Thyroid gland (tissue), 4 donors: ENCODE measurements around the gene TRRAP. TPM values are rescaled to one million over a fixed set of nuclear protein-coding genes. Genes with fewer than 3 reads are reported as not detected.

ENCODE experiments used
- DNase-seq, 2 donors: peaks; one replicate each; pipeline ENCODE4 v3.0.0-alpha.2; 2019
- H3K27ac ChIP-seq, 3 donors: fragments of 200-600 bp; sonication (generic); 1 replicate in 2 of 3; 2 replicates in 1 of 3; pipeline ENCODE4 v1.5.1; 2016 to 2019; ENCODE audit warnings: mild to moderate bottlenecking in 1 of 3, moderate library complexity in 1 of 3
- H3K27me3 ChIP-seq: fragments of 200-600 bp; sonication (generic); one replicate; pipeline ENCODE4 v1.5.1; 2019
- H3K36me3 ChIP-seq, 2 donors: fragments of 200-600 bp; sonication (generic); one replicate each; pipeline ENCODE4 v1.5.1; 2016 to 2019
- H3K4me1 ChIP-seq, 2 donors: fragments of 200-600 bp; sonication (generic); one replicate each; pipeline ENCODE4 v1.5.1; 2017 to 2019
- H3K4me3 ChIP-seq, 3 donors: fragments of 200-600 bp; sonication (generic); replicated peaks in 1 of 3; 1 replicate in 2 of 3; 2 replicates in 1 of 3; pipeline ENCODE4 v1.5.1; 2016; ENCODE audit warnings: mild to moderate bottlenecking in 1 of 3
- H3K9me3 ChIP-seq: fragments of 200-600 bp; sonication (generic); one replicate; pipeline ENCODE4 v1.5.1; 2017
- CTCF ChIP-seq, 6 experiments: fragments of 200-600 bp in 3 of 6; fragments of 450-650 bp in 3 of 6; sonication (generic) in 3 of 6; IDR thresholded peaks; one replicate each; pipeline ENCODE4 v1.5.1; 2016 to 2019; ENCODE audit warnings: antibody characterized with exemption in 6 of 6, mild to moderate bottlenecking in 2 of 6, inconsistent platforms in 1 of 6, moderate library complexity in 1 of 6
- POLR2A ChIP-seq, 2 donors: fragments of 450-650 bp; IDR thresholded peaks; one replicate each; pipeline ENCODE4 v1.6.1; 2017; ENCODE audit warnings: antibody characterized with exemption in 2 of 2, mild to moderate bottlenecking in 2 of 2, moderate library complexity in 1 of 2
- WGBS, 2 donors: methylation state at CpG; one replicate each; pipeline ENCODE4 v1.1.5; 2017; 5-methylcytosine and 5-hydroxymethylcytosine counted together
- intact Hi-C: fragments of 100-400 bp; cut with DNase I; formaldehyde crosslinking; loops from one replicate; pipeline ENCODE4 v1.15.1; 2023
- total RNA-seq, 4 donors: library from RNA; depleted of rRNA; stranded (reverse); fragments of >200 nt; gene quantifications; one replicate each; pipeline ENCODE4 v1.2.3, GENCODE V29; 2016

Gene TRRAP
- total RNA-seq, 4 donors from 2014 or later = 43.5 to 72.6 (median 52.2) TPM

GRCh38 chr7:98985406-98985805 is 107.1 kb downstream of the TRRAP start:
- Histone ChIP-seq H3K9me3 (no peaks in the 10 kb centered on the region), H3K36me3 (peaks cover 65 to 80% of the 10 kb centered on the region in 2 donors), H3K4me1 (no peaks in the 10 kb centered on the region), H3K27ac (no peak overlapping the region), H3K27me3 (no peaks in the 10 kb centered on the region), H3K4me3 (no peak overlapping the region)
- TF ChIP-seq POLR2A (IDR thresholded peaks at IDR 0.05) (no peak), CTCF (IDR thresholded peaks at IDR 0.05) (no peak)
- 83 to 97% methylated on average over 4 of the region's 4 CpGs for WGBS, 2 donors
- no peak for DNase-seq
- intact Hi-C loops = no loop called here

DNA sequence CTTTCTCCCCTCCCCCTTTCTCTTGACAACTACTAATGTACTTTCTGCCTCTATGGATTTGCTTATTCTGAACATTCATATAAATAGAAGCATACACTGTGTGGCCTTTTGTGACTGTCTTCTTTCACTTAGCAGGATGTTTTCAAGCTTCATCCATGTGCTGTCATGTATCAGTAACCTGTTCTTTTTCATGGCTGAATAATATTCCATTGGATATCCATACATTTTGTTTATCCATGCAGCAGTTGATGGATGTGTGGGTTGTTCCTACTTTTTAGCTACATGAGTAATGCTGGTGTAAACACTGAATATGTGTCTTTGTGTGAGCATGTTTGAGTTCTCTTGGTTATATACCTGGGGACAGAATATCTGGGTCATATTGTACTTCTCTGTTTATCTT is 107.6 kb downstream of the TRRAP start:
- Histone ChIP-seq H3K27me3 (no peaks in the 10 kb centered on the region), H3K4me3 (no peak overlapping the region), H3K36me3 (peaks cover 68 to 81% of the 10 kb centered on the region in 2 donors), H3K27ac (no peak overlapping the region), H3K4me1 (no peaks in the 10 kb centered on the region), H3K9me3 (no peaks in the 10 kb centered on the region)
- DNase-seq = no peak
- intact Hi-C loops = no loop called here
- TF ChIP-seq CTCF (IDR thresholded peaks at IDR 0.05) = no peak

GRCh38 chr7:98988641-98989040 is 110.3 kb downstream of the TRRAP start:
- TF ChIP-seq POLR2A (IDR thresholded peaks at IDR 0.05) (no peak), CTCF (IDR thresholded peaks at IDR 0.05) (no peak)
- DNase-seq = no peak
- Histone ChIP-seq H3K4me3 (no peak overlapping the region), H3K9me3 (no peaks in the 10 kb centered on the region), H3K4me1 (no peaks in the 10 kb centered on the region), H3K27ac (no peak overlapping the region), H3K27me3 (no peaks in the 10 kb centered on the region), H3K36me3 (peaks cover 75 to 84% of the 10 kb centered on the region in 2 donors)
- WGBS, 2 donors = 95 to 96% methylated on average over 15 of the region's 15 CpGs
- intact Hi-C loops = no loop called here

GRCh38 chr7:98990356-98990755 is 112.0 kb downstream of the TRRAP start:
- intact Hi-C loops = no loop called here
- peaks cover 72 to 86% of the 10 kb centered on the region in 2 donors for H3K36me3 ChIP-seq
- DNase-seq = no peak

GRCh38 chr7:98991141-98991540 is 112.8 kb downstream of the TRRAP start:
- Histone ChIP-seq H3K4me3 (no peak overlapping the region), H3K4me1 (no peaks in the 10 kb centered on the region), H3K36me3 (peaks cover 64 to 81% of the 10 kb centered on the region in 2 donors), H3K27me3 (no peaks in the 10 kb centered on the region), H3K9me3 (no peaks in the 10 kb centered on the region), H3K27ac (no peak overlapping the region)
- DNase-seq = no peak
- 91 to 95% methylated on average over 14 of the region's 14 CpGs for WGBS, 2 donors
- intact Hi-C loops = no loop called here
- TF ChIP-seq POLR2A (IDR thresholded peaks at IDR 0.05) (no peak), CTCF (IDR thresholded peaks at IDR 0.05) (no peak)

More at GRCh38 chr7:98990356-98990755, 112.0 kb downstream of the TRRAP start:
- H3K4me1 ChIP-seq = no peaks in the 10 kb centered on the region
- H3K27me3 ChIP-seq = no peaks in the 10 kb centered on the region
- H3K9me3 ChIP-seq = no peaks in the 10 kb centered on the region
- H3K4me3 ChIP-seq = no peak overlapping the region
- 94 to 97% methylated on average over 6 of the region's 6 CpGs for WGBS, 2 donors
- TF ChIP-seq CTCF (IDR thresholded peaks at IDR 0.05) (no peak), POLR2A (IDR thresholded peaks at IDR 0.05) (no peak)
- no peak overlapping the region for H3K27ac ChIP-seq
